NAMALWA (cell line): ENCODE measurements around the gene PLBD2.

ENCODE experiments used
- DNase-seq: peaks from one replicate; pipeline ENCODE4 v3.0.0-alpha.2; 2015; ENCODE audit warnings: low spot score

The PLBD2 gene

GRCh38 chr12:113370923-113371682 lies 12.7 kb downstream of the PLBD2 start:
- DNase-seq: peak; percentile 18

- no peak for DNase-seq
These were observed 13.4 kb downstream of the PLBD2 start for GRCh38 chr12:113371808-113372207.

GRCh38 chr12:113372371-113372770 lies 14.0 kb downstream of the PLBD2 start:
- no peak for DNase-seq

GRCh38 chr12:113373440-113373839 lies 15.1 kb downstream of the PLBD2 start:
- no peak for DNase-seq

GRCh38 chr12:113373969-113374368 lies 15.6 kb downstream of the PLBD2 start:
- no peak for DNase-seq

- DNase-seq: no peak
These were observed 16.5 kb downstream of the PLBD2 start for GRCh38 chr12:113374823-113375428.

- no peak for DNase-seq
These were observed 19.9 kb downstream of the PLBD2 start for GRCh38 chr12:113378291-113378690.

GRCh38 chr12:113381220-113381619 lies 22.8 kb downstream of the PLBD2 start:
- no peak for DNase-seq

GRCh38 chr12:113382206-113382605 lies 23.8 kb downstream of the PLBD2 start:
- DNase-seq: no peak

- no peak for DNase-seq
These were observed 26.4 kb downstream of the PLBD2 start for GRCh38 chr12:113384778-113385177.

GRCh38 chr12:113385282-113385882 lies 27.0 kb downstream of the PLBD2 start:
- DNase-seq: no peak

GRCh38 chr12:113386866-113387566 lies 28.6 kb downstream of the PLBD2 start:
- no peak for DNase-seq

- no peak for DNase-seq
These were observed 29.2 kb downstream of the PLBD2 start for GRCh38 chr12:113387631-113388030.

GRCh38 chr12:113388351-113388750 lies 30.0 kb downstream of the PLBD2 start:
- DNase-seq: no peak

- no peak for DNase-seq
These were observed 32.0 kb downstream of the PLBD2 start for GRCh38 chr12:113390064-113391043.

GRCh38 chr12:113391145-113391544 lies 32.8 kb downstream of the PLBD2 start:
- no peak for DNase-seq

GRCh38 chr12:113391650-113392337 lies 33.4 kb downstream of the PLBD2 start:
- no peak for DNase-seq

- no peak for DNase-seq
These were observed 34.1 kb downstream of the PLBD2 start for GRCh38 chr12:113392520-113392919.

- DNase-seq: no peak
These were observed 34.7 kb downstream of the PLBD2 start for GRCh38 chr12:113392988-113393579.

GRCh38 chr12:113393749-113394148 lies 35.4 kb downstream of the PLBD2 start:
- no peak for DNase-seq

GRCh38 chr12:113395119-113395518 lies 36.7 kb downstream of the PLBD2 start:
- no peak for DNase-seq
